ENCODE measurements around the gene MOB2.

Gene MOB2, protein sequence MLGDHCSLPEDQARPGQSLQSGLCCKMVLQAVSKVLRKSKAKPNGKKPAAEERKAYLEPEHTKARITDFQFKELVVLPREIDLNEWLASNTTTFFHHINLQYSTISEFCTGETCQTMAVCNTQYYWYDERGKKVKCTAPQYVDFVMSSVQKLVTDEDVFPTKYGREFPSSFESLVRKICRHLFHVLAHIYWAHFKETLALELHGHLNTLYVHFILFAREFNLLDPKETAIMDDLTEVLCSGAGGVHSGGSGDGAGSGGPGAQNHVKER

DNA sequence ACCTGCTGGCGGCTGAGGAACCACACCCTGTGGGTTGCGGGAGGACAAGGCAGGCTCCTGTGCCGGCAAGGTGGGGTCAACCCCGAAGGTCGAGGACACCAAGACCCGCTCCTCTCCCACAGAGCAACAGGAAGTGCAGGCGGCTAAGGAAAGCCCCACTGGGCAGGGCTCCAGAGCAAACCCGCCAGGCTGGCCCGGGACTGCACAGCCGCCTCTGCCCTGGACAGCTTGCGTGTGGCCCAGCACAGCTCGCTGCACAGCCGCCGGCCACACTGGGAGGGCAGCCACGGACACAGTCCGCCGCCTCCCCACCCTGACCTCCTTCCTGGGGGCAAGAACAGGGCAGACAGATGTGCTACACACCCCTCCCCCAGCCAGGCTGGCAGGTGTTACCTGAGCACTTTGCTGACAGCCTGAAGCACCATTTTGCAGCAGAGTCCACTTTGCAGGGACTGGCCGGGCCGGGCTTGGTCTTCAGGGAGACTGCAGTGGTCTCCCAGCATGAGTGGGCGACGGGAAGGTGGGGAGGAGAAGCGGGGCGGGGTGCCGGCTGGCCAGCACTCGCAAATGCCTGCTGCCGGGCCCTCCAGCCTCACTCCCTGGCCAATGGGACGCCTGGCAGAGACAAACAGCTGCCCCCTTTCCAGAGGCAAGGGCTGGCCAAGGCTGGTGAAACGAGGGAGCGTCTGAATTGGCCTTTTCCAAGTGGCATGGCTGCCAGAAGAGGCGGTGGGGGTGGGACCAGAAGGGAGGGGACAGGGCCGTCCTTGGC, at the start of gene MOB2:
MOB2 (minus strand) TSS at position 726 of the 772 bp plus-strand sequence; CDS start at position 503, 223 bp downstream.
- DNase-seq (ENCODE audit: low spot score), result no peak

DNA sequence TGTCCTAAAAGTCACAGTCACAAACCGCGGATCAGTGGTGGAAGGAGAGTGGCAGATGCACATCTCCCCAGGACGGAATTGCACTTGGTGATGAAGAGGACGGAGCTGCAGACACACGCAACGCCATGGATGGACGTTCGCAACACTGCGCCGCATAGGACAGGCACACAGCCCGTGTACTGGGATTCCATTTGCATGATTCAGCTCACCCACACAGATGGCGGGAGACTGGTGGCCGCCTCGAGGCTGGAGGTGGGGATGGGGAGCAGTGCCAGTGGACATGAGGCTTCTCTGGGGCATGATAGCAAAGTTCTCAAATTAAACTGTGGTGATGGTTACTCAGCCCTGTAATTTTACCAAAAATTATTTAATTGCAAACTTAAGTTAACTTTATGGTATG, 48.1 kb upstream of the MOB2 start:
- no peak for DNase-seq (ENCODE audit: low spot score)

DNA sequence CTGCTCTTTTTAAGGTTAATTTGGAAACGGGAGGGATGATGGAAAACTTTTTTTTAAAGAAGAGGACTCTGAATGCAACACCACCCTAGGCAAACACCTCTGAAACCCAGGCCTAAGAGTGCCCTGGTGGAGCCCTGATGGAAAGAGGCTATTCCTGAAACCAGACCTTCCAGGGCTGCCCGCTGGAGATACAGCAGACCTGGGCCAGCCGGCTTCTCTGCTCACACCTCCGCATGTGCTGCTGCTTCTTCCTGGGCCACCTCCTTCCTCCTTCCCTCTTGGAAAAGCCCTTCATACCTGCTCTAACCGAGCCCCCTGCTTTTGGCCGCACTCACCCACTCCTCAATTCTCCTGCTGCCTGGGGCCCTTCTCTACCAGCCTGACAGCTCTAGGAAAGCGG, 47.6 kb upstream of the MOB2 start:
- no peak for DNase-seq (ENCODE audit: low spot score)

DNA sequence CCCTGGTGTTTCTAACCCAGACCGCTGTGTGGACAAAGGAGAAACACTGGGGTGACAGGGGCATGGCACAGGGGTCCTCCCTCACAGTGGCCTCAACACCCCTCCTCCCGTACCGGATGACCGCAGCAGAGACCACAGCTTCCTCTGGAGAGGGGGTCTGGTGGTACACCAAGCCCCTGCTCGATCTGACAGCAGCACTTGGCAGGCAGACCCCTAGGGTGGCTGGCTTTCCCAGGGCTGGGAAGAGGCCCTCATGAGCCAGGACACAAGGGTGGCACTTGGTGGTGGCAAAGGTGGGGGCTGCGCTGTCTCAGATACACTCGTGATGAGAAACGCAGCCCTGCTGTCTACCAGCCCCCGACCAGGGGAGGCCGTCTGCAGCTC, 46.8 kb upstream of the MOB2 start:
- no peak for DNase-seq (ENCODE audit: low spot score)

DNA sequence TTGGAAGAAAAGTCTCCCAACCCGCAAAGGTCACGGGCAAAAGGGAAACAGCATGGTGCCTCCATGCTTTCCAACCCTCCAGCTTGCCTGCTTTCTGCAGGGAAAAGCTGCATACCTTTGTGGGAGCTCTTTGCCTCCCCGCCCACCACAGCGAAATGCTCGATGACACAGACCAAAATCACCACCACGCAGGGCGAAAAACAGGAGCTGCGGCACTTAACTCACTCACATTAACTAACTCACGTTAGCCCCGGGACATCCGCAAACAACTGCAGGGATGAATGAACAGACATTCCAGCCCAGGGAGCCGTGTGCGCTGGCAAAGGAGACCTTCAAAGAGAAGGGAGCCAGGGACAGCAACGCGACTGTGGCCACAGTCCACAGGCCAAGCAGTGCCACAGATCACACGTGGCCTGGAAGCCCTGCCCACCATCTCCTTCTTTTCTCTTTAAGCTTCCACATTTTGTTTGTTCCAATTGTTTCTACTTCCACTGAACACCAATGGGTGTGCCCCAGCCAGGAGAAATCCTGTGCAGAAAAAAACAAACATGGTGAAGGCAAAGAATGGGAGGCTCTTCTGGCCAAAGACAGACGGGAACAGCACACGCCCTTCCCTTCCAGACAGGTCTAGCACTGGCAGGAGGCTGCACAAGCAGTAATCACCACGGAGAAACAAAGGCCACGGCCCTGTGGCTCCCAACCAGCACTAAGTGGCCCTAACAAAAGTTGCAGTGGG, 46.2 kb upstream of the MOB2 start:
- no peak for DNase-seq (ENCODE audit: low spot score)

DNA sequence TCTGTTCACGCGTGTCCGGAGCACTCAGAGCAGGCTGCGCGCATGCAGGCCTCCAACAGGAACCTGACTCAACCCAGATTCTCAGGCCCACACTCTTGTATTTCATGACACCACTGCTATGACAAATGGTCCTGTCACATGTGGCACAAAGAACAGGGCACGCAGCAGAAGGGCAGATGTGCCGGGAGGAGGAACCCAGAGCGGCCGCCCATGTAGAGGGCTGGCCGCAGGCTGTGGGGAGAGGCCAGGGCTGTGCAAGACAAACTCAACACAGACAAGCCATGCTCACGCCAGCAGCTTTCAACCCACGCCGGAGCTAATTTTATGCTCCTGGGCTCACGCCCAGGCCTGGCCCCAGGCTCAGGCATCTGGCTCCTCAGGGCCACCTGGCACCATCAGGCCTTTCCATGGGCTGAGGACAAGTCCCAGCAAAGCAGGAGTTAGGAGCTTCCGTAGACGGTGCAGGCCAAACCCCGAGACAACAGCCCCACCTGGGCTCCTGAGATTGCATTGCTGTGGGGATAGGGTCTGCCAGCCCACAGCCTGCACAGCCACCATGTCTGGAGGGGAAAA, 45.5 kb upstream of the MOB2 start:
- DNase-seq (ENCODE audit: low spot score), result no peak

DNA sequence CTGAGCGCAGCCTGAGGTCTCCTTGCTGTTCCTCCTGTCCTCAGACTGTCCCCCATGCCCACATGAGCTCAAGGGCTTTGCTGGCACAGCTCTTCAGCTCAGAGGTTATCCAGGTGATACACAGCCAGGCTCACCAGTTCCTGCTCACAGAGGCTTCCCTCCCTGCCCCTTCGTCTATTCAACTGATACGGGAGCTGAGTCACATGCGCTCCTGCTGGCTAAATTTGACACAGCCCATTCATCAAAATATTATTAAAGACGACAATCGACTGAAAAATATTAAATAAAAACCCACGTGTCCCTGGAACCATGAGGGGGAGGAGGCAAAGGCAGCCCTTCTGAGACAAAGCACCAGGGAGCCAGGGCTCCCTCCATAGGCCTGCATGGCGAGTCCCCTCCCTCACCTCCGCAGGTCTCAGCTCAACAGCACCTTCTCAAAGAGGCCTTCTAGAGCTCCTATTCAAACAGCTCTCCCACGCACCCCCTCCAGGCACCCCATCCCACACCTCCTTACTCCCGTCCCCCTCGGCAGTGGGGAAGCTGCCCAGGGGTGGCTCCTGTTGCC, 45.0 kb upstream of the MOB2 start:
- no peak for DNase-seq (ENCODE audit: low spot score)

DNA sequence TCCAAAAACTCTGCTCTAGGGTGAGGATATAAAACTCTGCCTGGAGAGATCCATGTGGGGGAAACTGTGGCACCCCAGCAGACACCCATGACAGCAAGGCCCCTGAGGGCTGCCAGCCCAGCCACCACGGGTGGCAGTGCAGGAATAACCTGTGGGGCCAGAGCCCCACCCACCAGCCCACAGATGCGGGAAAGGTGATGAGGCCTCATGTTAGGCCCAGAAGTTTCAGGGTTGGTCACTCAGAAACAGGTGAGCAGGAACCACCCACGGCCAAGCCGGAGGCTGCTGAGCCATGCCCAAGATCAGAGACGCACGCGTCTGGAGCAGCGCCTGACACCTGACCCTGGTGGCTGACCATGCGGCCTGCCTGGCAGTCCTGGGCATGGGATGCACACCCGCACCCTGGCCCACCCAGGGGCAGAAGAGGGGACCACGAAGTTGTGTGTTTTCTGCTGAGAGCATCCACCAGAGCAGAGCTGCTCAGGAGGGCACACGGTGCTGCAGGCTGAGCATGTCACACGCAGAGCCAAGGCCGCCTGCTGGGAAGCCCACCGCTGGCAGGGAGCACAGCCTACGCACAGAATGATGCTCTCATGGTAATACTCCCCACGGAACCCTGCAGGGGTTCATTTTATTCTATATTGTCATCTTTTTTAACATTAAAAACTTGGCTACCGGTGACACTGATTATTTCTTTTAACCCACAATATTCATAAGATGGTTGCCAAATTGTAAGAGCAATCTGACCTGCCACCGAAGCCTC, 44.3 kb upstream of the MOB2 start:
- DNase-seq (ENCODE audit: low spot score), result no peak

DNA sequence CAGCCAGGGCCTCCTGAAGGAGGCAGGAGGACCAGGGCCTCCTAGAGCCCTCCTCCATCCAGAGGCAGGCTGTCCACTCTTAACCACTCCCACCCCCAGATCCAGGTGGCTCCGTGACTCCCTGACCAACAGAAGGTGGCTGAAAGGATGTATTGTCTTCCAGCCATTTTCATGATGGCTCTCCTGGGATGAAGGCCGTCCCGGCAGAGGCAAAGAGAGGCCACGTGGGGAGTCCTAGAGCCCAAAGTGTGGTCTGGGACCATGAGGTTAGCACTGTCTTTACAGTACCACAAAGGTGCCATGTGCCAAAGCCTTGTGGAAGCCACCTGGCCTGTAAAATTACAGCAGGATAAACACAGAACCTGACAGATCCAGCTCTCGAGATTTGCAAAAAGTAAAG, 43.2 kb upstream of the MOB2 start:
- DNase-seq (ENCODE audit: low spot score), result no peak

DNA sequence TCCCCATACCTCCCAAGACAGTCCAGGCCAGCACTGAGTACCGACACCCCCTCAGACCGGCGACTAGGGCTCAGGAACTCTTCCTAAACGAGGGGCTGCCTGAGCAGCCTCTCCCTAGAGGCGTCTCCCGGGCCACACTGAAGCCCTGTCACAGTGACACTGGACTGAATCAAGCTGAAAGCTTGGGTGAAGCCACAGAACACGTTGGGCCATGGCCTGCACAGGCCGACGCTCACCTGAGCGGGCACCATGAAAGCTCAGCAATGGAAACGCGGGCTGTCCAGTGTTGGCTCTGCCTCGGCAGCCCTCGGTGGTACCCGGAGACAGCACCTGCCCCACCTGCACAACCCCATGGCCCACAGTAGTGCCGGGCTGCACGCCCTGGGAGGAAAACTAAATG, 42.7 kb upstream of the MOB2 start:
- no peak for DNase-seq (ENCODE audit: low spot score)

DNA sequence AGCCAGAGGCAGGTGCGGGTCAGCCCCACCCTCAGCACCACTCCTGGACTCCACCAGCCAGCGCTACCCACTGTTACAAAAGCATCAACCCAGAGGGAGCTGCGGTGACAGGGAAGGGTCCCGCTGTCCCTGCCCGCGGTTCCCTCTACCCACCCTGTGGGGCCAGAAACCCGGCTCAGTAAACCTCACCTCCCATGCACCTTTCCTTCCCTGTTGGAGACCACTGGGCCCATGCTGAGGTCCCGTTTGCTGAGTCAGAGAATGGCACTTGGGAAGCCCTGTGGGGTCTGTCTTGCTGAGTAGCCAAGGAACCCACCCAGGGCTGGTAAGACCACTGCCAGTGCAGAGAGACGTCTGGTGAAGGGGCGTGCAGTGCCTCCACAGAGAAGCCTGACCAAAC, 42.1 kb upstream of the MOB2 start:
- no peak for DNase-seq (ENCODE audit: low spot score)

DNA sequence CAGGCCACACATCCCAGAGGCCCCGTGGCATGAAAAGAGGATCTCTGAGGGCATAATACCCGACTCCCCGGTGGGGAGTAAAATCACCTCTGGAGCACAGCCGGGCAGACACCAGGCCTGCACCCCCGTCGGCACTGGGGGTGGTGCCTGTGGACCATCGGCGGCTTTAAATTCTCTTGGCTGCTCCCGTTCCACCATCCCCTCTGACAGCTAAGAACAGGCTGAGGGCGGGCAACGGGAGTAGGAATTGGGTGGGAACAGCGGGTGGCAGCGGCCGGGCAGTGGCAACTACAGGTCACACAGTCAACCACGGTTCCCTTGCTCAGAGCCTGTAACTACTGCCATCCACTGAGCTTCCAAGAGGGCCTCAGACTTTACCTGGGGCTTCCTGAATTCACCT, 40.2 kb upstream of the MOB2 start:
- DNase-seq (ENCODE audit: low spot score), result no peak

DNA sequence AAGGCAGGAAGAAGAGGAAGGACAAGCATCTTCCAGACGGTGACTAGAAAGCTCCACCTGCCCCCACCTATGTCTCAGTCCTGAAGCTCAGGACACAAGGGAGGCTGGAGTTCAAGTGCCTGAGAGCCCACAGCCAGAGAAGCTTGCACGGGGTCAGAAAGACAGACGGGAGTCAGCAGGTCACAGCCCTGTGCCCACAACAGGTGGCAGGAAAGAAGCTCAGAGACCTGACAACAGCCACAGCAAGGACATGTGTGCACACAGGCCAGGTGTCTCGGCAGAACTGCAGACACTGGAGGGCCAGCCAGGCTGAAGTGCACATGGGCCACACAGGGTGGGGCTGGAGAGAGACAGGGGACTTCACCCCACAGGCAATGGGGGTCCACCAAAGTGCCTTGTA, 37.2 kb upstream of the MOB2 start:
- DNase-seq (ENCODE audit: low spot score), result no peak

DNA sequence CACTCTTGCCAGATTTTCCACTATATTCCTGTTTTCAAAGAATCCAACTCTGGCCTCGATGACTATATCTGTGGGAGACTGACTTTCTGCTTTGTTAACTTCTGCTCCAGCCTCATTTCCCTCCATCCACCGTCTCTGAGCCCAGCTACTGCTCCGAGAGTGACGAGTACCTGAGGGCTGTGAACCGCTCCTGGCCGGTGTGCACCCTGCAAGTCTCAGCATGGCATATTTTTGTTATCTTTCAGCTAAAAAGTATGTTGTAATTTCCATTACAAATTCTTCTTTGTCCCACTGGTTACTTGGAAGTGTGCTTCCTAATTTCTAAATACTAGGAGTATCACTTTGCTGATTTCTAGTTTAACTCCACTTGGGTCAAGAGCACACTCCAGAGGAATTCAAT, 36.5 kb upstream of the MOB2 start:
- DNase-seq (ENCODE audit: low spot score), result no peak

DNA sequence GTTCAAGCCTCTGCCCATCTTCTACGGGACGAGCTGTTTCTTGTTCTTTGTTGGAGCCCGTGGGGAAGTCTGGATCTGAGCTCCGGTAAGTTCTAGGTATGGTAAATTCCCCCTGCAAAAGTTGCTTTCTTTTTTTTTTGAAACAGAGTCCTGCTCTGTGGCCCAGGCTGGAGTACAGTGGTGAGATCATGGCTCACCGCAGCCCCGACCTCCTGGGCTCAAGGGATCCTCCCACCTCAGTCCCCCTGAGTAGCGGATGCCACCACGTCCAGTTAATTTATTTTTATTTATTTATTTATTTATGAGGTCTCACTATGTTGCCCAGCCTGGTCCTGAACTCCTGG, 35.5 kb upstream of the MOB2 start:
- DNase-seq (ENCODE audit: low spot score), result no peak

DNA sequence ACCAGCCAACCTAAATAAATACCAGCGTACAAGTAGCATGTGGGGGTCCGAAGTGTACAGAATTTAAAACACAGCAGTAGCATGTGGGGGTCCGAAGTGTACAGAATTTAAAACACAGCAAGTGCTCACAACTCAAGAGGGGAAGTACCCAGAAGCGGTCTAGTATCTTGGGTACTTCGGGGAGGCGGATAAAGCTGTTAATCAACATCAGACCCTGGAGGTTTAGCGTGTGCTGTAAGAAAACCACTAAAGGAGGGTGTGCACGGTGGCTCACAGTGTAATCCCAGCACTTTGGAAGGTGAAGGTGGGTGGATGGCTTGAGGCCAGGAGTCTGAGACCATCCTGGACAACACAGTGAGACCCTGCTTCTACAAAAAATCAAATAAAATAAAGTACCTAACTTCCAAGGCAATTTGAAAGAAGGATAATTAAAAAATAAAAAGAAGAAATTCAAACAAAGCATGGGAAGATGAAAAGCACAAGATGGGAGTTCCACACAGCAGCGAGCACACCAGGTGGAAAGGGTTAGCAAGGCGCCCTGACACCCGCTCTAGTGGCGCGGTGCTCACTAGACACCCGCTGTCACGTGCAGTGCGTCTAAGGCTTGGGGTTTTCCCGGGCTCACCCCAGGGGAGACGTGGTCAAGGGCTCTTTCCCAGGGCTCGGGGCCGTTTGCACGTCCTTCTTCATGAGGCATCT, 35.0 kb upstream of the MOB2 start:
- DNase-seq (ENCODE audit: low spot score), result no peak

DNA sequence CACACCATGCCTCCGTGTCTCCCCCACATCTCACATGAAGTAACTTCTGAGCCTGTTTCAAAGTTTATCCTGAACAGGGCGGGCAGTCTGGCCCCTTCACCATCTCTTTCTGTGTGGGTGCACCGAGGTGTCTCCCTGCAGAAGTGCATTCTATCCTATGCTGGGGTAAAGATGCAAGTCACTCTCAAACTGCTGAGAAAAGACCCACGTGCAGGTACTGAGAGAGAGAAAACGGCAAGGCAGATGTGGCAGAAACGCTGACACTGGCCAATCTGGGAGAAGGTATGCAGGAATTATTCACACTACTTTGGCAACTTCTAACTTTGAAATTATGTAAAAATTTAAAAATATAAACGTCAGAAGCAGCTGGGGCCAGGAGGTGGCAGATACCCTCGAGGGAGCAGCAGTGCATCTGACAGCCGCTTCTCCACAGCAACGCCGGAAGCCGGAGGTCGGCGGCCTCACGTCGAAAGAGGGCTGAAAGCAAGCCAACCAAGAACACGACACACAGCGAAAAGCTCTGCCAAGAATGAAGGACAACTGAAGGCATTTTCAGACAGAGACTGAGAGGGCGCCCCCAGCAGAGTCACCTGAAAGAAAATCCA, 34.2 kb upstream of the MOB2 start:
- DNase-seq (ENCODE audit: low spot score), result no peak

DNA sequence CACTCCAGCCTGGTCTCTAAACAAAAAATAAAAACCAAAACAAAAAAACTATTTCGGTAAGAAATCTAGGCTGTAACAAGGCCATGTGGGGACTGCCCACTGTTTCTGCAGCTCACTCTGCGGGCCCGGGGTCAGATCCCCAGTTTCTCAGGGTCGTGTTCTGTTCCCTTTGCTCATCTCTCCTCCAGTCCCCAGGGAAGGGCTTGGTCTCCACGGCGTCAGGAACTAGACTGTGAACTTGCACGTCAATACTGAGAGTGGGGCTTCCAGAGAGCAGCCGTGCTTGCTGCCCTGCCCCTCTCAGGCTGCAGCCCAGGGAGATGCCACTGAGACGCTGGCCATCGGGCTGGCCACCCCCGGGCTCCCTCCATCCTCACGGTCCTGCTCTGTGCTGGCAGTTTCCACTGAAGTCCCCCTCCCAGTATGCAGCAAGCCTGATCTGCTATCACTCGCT, 33.7 kb upstream of the MOB2 start:
- DNase-seq (ENCODE audit: low spot score), result no peak

DNA sequence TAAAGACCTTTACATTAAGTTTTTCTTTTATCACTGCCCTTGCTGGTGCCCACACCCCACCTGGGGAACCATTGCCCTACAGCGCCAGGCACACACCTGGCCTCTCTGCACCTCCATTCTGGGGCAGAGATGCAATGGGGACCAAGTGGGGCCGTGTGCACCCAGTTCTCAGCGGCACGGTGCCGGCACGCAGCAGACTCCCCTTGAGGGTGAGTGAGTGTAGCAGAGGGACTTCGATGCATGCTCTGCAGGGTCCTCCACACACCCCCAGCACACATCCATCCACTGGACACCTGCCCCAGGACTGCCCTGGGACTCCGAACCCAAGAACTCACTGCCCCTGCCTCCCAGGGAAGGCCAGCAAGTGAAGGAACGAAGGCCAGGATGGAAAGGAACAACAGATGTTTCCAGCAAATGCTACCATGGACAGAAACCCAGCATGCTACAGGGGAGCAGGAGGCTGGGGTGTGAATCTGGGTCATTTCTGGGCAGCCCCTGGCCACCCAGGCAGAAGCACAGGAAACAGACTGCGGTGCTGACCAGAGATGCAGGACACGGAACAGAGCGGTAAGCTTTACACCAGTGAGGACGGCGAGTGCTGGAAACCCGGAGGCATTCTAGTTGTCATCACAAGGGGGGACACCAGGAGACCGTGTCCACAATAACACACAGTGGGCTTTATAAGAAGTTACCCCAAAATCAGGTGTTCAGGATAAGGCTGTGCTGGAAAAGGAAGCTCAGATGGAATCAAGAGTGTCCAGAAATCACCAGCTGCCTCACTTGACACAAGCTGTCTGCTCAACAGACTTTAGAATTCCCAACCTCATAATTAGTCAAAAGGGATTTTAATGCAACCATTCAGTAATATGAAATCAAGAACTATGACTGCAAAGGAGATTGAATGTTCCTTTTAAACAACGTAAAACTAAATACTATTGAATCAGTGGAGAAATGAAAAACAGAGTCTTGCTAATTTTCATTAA, 32.7 kb upstream of the MOB2 start:
- no peak for DNase-seq (ENCODE audit: low spot score)

DNA sequence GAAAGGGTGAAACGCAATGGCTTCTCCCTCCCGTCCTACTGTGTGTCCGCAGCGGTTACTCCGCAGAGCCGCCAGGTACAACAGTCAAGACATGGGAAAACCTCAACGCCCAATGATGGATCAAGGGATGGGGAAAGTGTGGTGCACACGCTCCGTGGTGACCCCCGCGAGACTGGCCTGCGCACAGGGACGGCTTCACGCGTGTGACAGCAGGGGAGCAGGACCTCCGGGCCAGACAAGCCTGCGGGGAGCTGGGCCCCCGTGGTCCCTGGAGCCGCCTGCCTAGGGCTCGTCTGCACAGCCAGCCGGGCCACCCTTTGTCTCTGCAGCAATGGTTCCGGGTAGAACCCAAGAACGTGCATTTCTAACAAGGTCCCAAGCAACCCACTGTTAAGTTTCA, 31.7 kb upstream of the MOB2 start:
- no peak for DNase-seq (ENCODE audit: low spot score)

All from LoVo (cell line).